Thoracic aorta (tissue), 2 donors: Measurements from ENCODE around the gene TXNDC11. TPM values are rescaled to one million over a fixed set of nuclear protein-coding genes. Genes with fewer than 3 reads are reported as not detected.

Experiments
- ATAC-seq: fragments of 150-250 bp; one replicate; pipeline ENCODE4 v1.8.0; 2017; ENCODE audit warnings: low read depth; ENCODE audit not compliant: insufficient number of reproducible peaks, low FRiP score
- DNase-seq: peaks from one replicate; pipeline ENCODE4 v3.0.0-alpha.2; 2020; ENCODE audit warnings: low spot score
- H3K27ac ChIP-seq, 2 donors: fragments of 200-600 bp; sonication (generic); 1 replicate in 1 of 2; 2 replicates in 1 of 2; pipeline ENCODE4 v1.5.1; 2016; ENCODE audit warnings: mild to moderate bottlenecking in 2 of 2, moderate library complexity in 2 of 2
- H3K27me3 ChIP-seq: fragments of 200-600 bp; sonication (generic); replicated peaks from 2 replicates; pipeline ENCODE4 v1.6.0; 2016; ENCODE audit warnings: mild to moderate bottlenecking; ENCODE audit not compliant: insufficient read depth
- H3K36me3 ChIP-seq: fragments of 200-600 bp; sonication (generic); one replicate; pipeline ENCODE4 v1.5.1; 2016
- H3K4me1 ChIP-seq, 2 donors: fragments of 200-600 bp; sonication (generic); 1 replicate in 1 of 2; 2 replicates in 1 of 2; pipeline versions ENCODE4 v1.5.1 to v1.6.0; 2016; ENCODE audit warnings: low read depth in 2 of 2, mild to moderate bottlenecking in 1 of 2; ENCODE audit not compliant: control insufficient read depth in 1 of 2
- H3K4me3 ChIP-seq: fragments of 200-600 bp; sonication (generic); 2 replicates; pipeline ENCODE4 v1.5.1; 2016; ENCODE audit warnings: mild to moderate bottlenecking
- H3K9me3 ChIP-seq: fragments of 200-600 bp; sonication (generic); 2 replicates; pipeline ENCODE4 v1.5.1; 2016
- CTCF ChIP-seq: fragments of 200-600 bp; sonication (generic); IDR thresholded peaks from one replicate; pipeline ENCODE4 v1.5.1; 2019; ENCODE audit warnings: antibody characterized with exemption
- total RNA-seq, 2 donors: library from RNA; depleted of rRNA; stranded (reverse); fragments of >200 nt; gene quantifications; one replicate each; pipeline versions ENCODE4 v1.1.0 to v1.2.3, GENCODE V29; 2016

Gene TXNDC11
- total RNA-seq, 2 donors from 2014 or later, result 44.5 to 49.4 TPM

GRCh38 chr16:11687601-11688519, 54.8 kb downstream of the TXNDC11 start:
- peaks cover 38% of the 10 kb centered on the region for H3K36me3 ChIP-seq
- peaks cover 38 to 55% of the 10 kb centered on the region in 2 donors for H3K4me1 ChIP-seq
- ATAC-seq (no peak), DNase-seq (no peak)
- H3K27me3 ChIP-seq, result no peaks in the 10 kb centered on the region
- peak overlapping the region in 1 of 2 donors; percentile 7 for H3K27ac ChIP-seq
- no peak for TF ChIP-seq CTCF
- H3K9me3 ChIP-seq, result no peaks in the 10 kb centered on the region
- H3K4me3 ChIP-seq, result no peak overlapping the region

- Histone ChIP-seq H3K4me3 (no peak overlapping the region), H3K27me3 (no peaks in the 10 kb centered on the region), H3K27ac (peak overlapping the region; percentile 7 to 44), H3K4me1 (peaks cover 45 to 65% of the 10 kb centered on the region in 2 donors), H3K9me3 (no peaks in the 10 kb centered on the region), H3K36me3 (peaks cover 38% of the 10 kb centered on the region)
- ATAC-seq (no peak), DNase-seq (no peak)
- no peak for TF ChIP-seq CTCF
These were observed 55.8 kb downstream of the TXNDC11 start for GRCh38 chr16:11686713-11687380.

GRCh38 chr16:11685844-11686618, 56.6 kb downstream of the TXNDC11 start:
- no peaks in the 10 kb centered on the region for H3K27me3 ChIP-seq
- H3K36me3 ChIP-seq, result peaks cover 30% of the 10 kb centered on the region
- TF ChIP-seq CTCF, result no peak
- H3K27ac ChIP-seq, result peak overlapping the region; percentile 33 to 37
- no peak overlapping the region for H3K4me3 ChIP-seq
- peaks cover 49 to 70% of the 10 kb centered on the region in 2 donors for H3K4me1 ChIP-seq
- no peaks in the 10 kb centered on the region for H3K9me3 ChIP-seq
- no peak for ATAC-seq
- no peak for DNase-seq

GRCh38 chr16:11684231-11685025, 58.2 kb downstream of the TXNDC11 start:
- no peak for TF ChIP-seq CTCF
- H3K36me3 ChIP-seq, result peaks cover 28% of the 10 kb centered on the region
- H3K9me3 ChIP-seq, result no peaks in the 10 kb centered on the region
- no peak overlapping the region for H3K4me3 ChIP-seq
- H3K27me3 ChIP-seq, result no peaks in the 10 kb centered on the region
- no peak overlapping the region for H3K27ac ChIP-seq
- ATAC-seq (no peak), DNase-seq (no peak)
- peaks cover 39 to 59% of the 10 kb centered on the region in 2 donors for H3K4me1 ChIP-seq
